Astrocyte (in vitro differentiated cells and primary cell): ENCODE measurements around the gene MECR. TPM values are rescaled to one million over a fixed set of nuclear protein-coding genes. Genes with fewer than 3 reads are reported as not detected.

ENCODE experiments used
- DNase-seq: peaks from one replicate; pipeline ENCODE4 v3.0.0-alpha.2; 2010; ENCODE audit warnings: low read depth
- FAIRE-seq: peaks from 2 replicates; lab custom pipeline; 2011; peaks lifted over from hg19 to GRCh38; lab: Jason Lieb, UNC
- H2AFZ ChIP-seq: 2 replicates; pipeline ENCODE4 v1.6.0; 2012; ENCODE audit warnings: low read depth, low read length, inconsistent platforms
- H3K27ac ChIP-seq: 2 replicates; pipeline ENCODE4 v1.5.1; 2011; ENCODE audit warnings: low read depth, low read length, inconsistent platforms
- H3K27me3 ChIP-seq: 2 replicates; pipeline ENCODE4 v1.6.0; 2011; ENCODE audit warnings: low read length, inconsistent platforms; ENCODE audit not compliant: insufficient read depth
- H3K36me3 ChIP-seq: 2 replicates; pipeline ENCODE4 v1.5.1; 2011; ENCODE audit warnings: low read length, inconsistent platforms; ENCODE audit not compliant: insufficient read depth
- H3K4me1 ChIP-seq: 2 replicates; pipeline ENCODE4 v1.5.1; 2011; ENCODE audit warnings: low read length, inconsistent platforms; ENCODE audit not compliant: insufficient read depth
- H3K4me2 ChIP-seq: 2 replicates; pipeline ENCODE4 v1.6.0; 2012; ENCODE audit warnings: low read length, inconsistent platforms
- H3K4me3 ChIP-seq: 2 replicates; pipeline ENCODE4 v1.5.1; 2011; ENCODE audit warnings: low read depth, mild to moderate bottlenecking, low read length, inconsistent platforms; ENCODE audit not compliant: insufficient read depth
- H3K79me2 ChIP-seq: 2 replicates; pipeline ENCODE4 v1.6.0; 2012; ENCODE audit warnings: mild to moderate bottlenecking, low read length, inconsistent platforms; ENCODE audit not compliant: insufficient read depth
- H3K9ac ChIP-seq: 2 replicates; pipeline ENCODE4 v1.6.0; 2012; ENCODE audit warnings: mild to moderate bottlenecking, low read length, inconsistent platforms
- H3K9me3 ChIP-seq: 2 replicates; pipeline ENCODE4 v1.5.1; 2012; ENCODE audit warnings: low read depth, mild to moderate bottlenecking, low read length, inconsistent platforms; ENCODE audit not compliant: insufficient read depth
- H4K20me1 ChIP-seq: 2 replicates; pipeline ENCODE4 v1.6.0; 2012; ENCODE audit warnings: low read length, inconsistent platforms; ENCODE audit not compliant: insufficient read depth
- H3K27ac Mint-ChIP-seq: one replicate; pipeline ENCODE4 v1.8.0; 2021; ENCODE audit warnings: mild to moderate bottlenecking, mixed read lengths; ENCODE audit not compliant: unreplicated experiment
- H3K27me3 Mint-ChIP-seq: one replicate; pipeline ENCODE4 v1.8.0; 2021; ENCODE audit warnings: low read depth, mixed read lengths; ENCODE audit not compliant: unreplicated experiment
- H3K36me3 Mint-ChIP-seq: one replicate; pipeline ENCODE4 v1.8.0; 2021; ENCODE audit warnings: low read depth, mixed read lengths; ENCODE audit not compliant: unreplicated experiment
- H3K4me1 Mint-ChIP-seq: one replicate; pipeline ENCODE4 v1.8.0; 2021; ENCODE audit warnings: low read depth, mixed read lengths; ENCODE audit not compliant: unreplicated experiment
- H3K4me3 Mint-ChIP-seq: one replicate; pipeline ENCODE4 v1.8.0; 2021; ENCODE audit warnings: mild to moderate bottlenecking, moderate library complexity, mixed read lengths; ENCODE audit not compliant: unreplicated experiment
- H3K9me3 Mint-ChIP-seq: one replicate; pipeline ENCODE4 v1.8.0; 2021; ENCODE audit warnings: mild to moderate bottlenecking, mixed read lengths; ENCODE audit not compliant: unreplicated experiment
- CTCF ChIP-seq: IDR thresholded peaks from 2 replicates; pipeline ENCODE4 v1.5.1; 2011; ENCODE audit warnings: low read depth, mild to moderate bottlenecking, inconsistent platforms, low read length, moderate library complexity; ENCODE audit not compliant: insufficient read depth
- EZH2 ChIP-seq: IDR thresholded peaks from 2 replicates; pipeline ENCODE4 v1.6.1; 2012; ENCODE audit warnings: mild to moderate bottlenecking, low read length, inconsistent platforms; ENCODE audit not compliant: insufficient read depth
- total RNA-seq: library from RNA; stranded (reverse); gene quantifications from 2 replicates; pipeline ENCODE4 v1.2.1, GENCODE V29; 2021

The MECR gene
- total RNA-seq, 1 donor from 2014 or later, result 25.1 TPM

DNA sequence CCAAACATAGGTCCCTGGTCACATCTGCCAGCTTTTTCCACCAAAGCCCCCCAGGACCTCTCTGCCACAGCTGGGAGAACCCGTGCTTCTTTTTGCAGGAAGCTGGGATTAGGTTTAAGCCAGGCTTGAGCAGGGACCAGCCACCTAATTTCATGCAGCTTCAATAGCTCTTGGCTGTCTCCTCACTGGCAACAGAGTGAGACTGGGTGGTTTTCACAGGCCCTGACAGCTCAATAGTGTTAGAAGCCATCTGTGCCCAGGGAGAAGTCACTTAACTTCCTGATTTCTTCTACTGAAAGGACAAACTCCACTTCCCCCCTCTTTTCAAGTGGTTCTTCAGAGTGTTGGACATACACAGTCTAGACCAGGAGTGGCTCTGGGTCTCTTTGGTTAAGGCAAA is 28.7 kb downstream of the MECR start:
- Histone ChIP-seq H3K79me2 (no peaks in the 10 kb centered on the region), H3K4me2 (peak overlapping the region; percentile 59), H4K20me1 (no peaks in the 10 kb centered on the region), H3K4me1 (peaks cover 14% of the 10 kb centered on the region), H3K9ac (peak overlapping the region; percentile 62), H3K27ac (peak overlapping the region; percentile 84), H2AFZ (peak overlapping the region; percentile 53), H3K4me3 (no peak overlapping the region), H3K27me3 (no peaks in the 10 kb centered on the region), H3K36me3 (peaks cover 17% of the 10 kb centered on the region), H3K9me3 (no peaks in the 10 kb centered on the region)
- H3K9me3 Mint-ChIP-seq, result no peaks in the 10 kb centered on the region
- peak overlapping the region; percentile 96 for H3K27ac Mint-ChIP-seq
- H3K4me3 Mint-ChIP-seq, result no peak overlapping the region
- H3K4me1 Mint-ChIP-seq, result peaks cover 23% of the 10 kb centered on the region
- H3K27me3 Mint-ChIP-seq, result no peaks in the 10 kb centered on the region
- no peak for TF ChIP-seq EZH2
- no peak for TF ChIP-seq CTCF
- no peak for FAIRE-seq
- DNase-seq, result no peak
- peaks cover 10% of the 10 kb centered on the region for H3K36me3 Mint-ChIP-seq

- H3K27ac Mint-ChIP-seq, result peak overlapping the region; percentile 96
- no peak overlapping the region for H3K4me2 ChIP-seq
These were observed 29.1 kb downstream of the MECR start for GRCh38 chr1:29201595-29202051.

More at GRCh38 chr1:29201595-29202051, 29.1 kb downstream of the MECR start:
- Mint-ChIP-seq H3K4me1 (peaks cover 26% of the 10 kb centered on the region), H3K27me3 (no peaks in the 10 kb centered on the region), H3K36me3 (peaks cover 11% of the 10 kb centered on the region), H3K9me3 (no peaks in the 10 kb centered on the region), H3K4me3 (no peak overlapping the region)
- Histone ChIP-seq H3K79me2 (no peaks in the 10 kb centered on the region), H3K36me3 (peaks cover 15% of the 10 kb centered on the region), H3K27me3 (no peaks in the 10 kb centered on the region), H3K9ac (no peak overlapping the region), H4K20me1 (no peaks in the 10 kb centered on the region), H3K4me3 (no peak overlapping the region), H3K9me3 (no peaks in the 10 kb centered on the region), H3K27ac (peak overlapping the region; percentile 84), H2AFZ (no peak overlapping the region), H3K4me1 (peaks cover 16% of the 10 kb centered on the region)
- FAIRE-seq, result no peak
- TF ChIP-seq EZH2 (no peak), CTCF (no peak)
- DNase-seq, result no peak
